GM23338 (cell line): ENCODE results near the gene MED19. TPM values are rescaled to one million over a fixed set of nuclear protein-coding genes. Genes with fewer than 3 reads are reported as not detected.

ENCODE experiments used
- ATAC-seq: fragments of 200-7000 bp; cut with Tn5 transposase; 3 replicates; pipeline ENCODE4 v1.9.1; 2020
- DNase-seq: peaks from one replicate; pipeline ENCODE4 v3.0.0-alpha.2; 2015; ENCODE audit warnings: low spot score
- H2AFZ ChIP-seq: fragments of 200-600 bp; sonication (generic); 2 replicates; pipeline ENCODE4 v1.8.0; 2016; ENCODE audit warnings: antibody characterized with exemption, mild to moderate bottlenecking, moderate library complexity
- H3F3A ChIP-seq: fragments of 200-600 bp; sonication (generic); replicated peaks from 2 replicates; pipeline ENCODE4 v1.8.0; 2017; ENCODE audit warnings: antibody characterized with exemption, mixed run types, low read depth
- H3K27ac ChIP-seq: fragments of 200-600 bp; sonication (generic); 2 replicates; pipeline ENCODE4 v1.6.1; 2016; ENCODE audit warnings: low read depth
- H3K27me3 ChIP-seq: fragments of 200-600 bp; sonication (generic); 2 replicates; pipeline ENCODE4 v1.8.0; 2016; ENCODE audit warnings: mild to moderate bottlenecking, mixed run types, moderate library complexity; ENCODE audit not compliant: insufficient read depth
- H3K36me3 ChIP-seq: fragments of 200-600 bp; sonication (generic); 2 replicates; pipeline ENCODE4 v1.8.0; 2016; ENCODE audit warnings: mild to moderate bottlenecking; ENCODE audit not compliant: insufficient read depth
- H3K4me1 ChIP-seq: fragments of 200-600 bp; sonication (generic); 2 replicates; pipeline ENCODE4 v1.8.0; 2016; ENCODE audit warnings: mild to moderate bottlenecking, moderate library complexity; ENCODE audit not compliant: insufficient read depth
- H3K4me2 ChIP-seq: fragments of 200-600 bp; sonication (generic); 2 replicates; pipeline ENCODE4 v1.7.1; 2017; ENCODE audit warnings: mixed run types
- H3K4me3 ChIP-seq: fragments of 200-600 bp; sonication (generic); 2 replicates; pipeline ENCODE4 v1.6.1; 2016; ENCODE audit warnings: mixed run types
- H3K79me2 ChIP-seq: fragments of 200-600 bp; sonication (generic); replicated peaks from 2 replicates; pipeline ENCODE4 v1.8.0; 2017; ENCODE audit warnings: mild to moderate bottlenecking; ENCODE audit not compliant: insufficient read depth
- H3K9me2 ChIP-seq: fragments of 200-600 bp; sonication (generic); 2 replicates; pipeline ENCODE4 v1.8.0; 2017; ENCODE audit not compliant: insufficient read depth
- H4K20me1 ChIP-seq: fragments of 200-600 bp; sonication (generic); replicated peaks from 2 replicates; pipeline ENCODE4 v1.8.0; 2017; ENCODE audit warnings: mild to moderate bottlenecking; ENCODE audit not compliant: insufficient read depth
- H3K27ac Mint-ChIP-seq: 2 replicates; pipeline ENCODE4 v1.8.0; 2020; ENCODE audit warnings: inconsistent platforms, mild to moderate bottlenecking, moderate library complexity, mixed read lengths
- H3K27me3 Mint-ChIP-seq: 3 replicates; pipeline ENCODE4 v1.8.0; 2022; ENCODE audit warnings: low read depth, mild to moderate bottlenecking, moderate library complexity, mixed read lengths, inconsistent platforms; ENCODE audit not compliant: insufficient read depth, poor library complexity
- H3K36me3 Mint-ChIP-seq: 3 replicates; pipeline ENCODE4 v1.8.0; 2021; ENCODE audit warnings: low read depth, mild to moderate bottlenecking, inconsistent platforms, moderate library complexity, mixed read lengths
- H3K4me1 Mint-ChIP-seq: 3 replicates; pipeline ENCODE4 v1.8.0; 2020; ENCODE audit warnings: mild to moderate bottlenecking, inconsistent platforms, mixed read lengths
- H3K4me3 Mint-ChIP-seq: 3 replicates; pipeline ENCODE4 v1.8.0; 2021; ENCODE audit warnings: moderate library complexity, mild to moderate bottlenecking, inconsistent platforms, mixed read lengths
- H3K9me3 Mint-ChIP-seq: 3 replicates; pipeline ENCODE4 v1.8.0; 2020; ENCODE audit warnings: moderate library complexity, mild to moderate bottlenecking, inconsistent platforms, mixed read lengths
- CREB1 ChIP-seq: fragments of 250-450 bp; sonication (Bioruptor Pico); IDR thresholded peaks from 2 replicates; pipeline ENCODE4 v1.5.0; 2020; ENCODE audit warnings: low read depth, mild to moderate bottlenecking, moderate library complexity
- CTCF ChIP-seq, 2 experiments: fragments of 200-600 bp in 1 of 2; sonication (generic) in 1 of 2; conservative IDR thresholded peaks; 2 replicates each; pipeline versions ENCODE4 v1.5.1 to v1.6.1; 2016 to 2017; ENCODE audit warnings: antibody characterized with exemption in 2 of 2, low read depth in 2 of 2, mild to moderate bottlenecking in 2 of 2, moderate library complexity in 1 of 2
- ETS1 ChIP-seq: IDR thresholded peaks from 2 replicates; pipeline ENCODE4 v1.6.1; 2016; ENCODE audit warnings: antibody characterized with exemption
- EZH2 ChIP-seq: fragments of 200-600 bp; sonication (generic); IDR thresholded peaks from one replicate; pipeline ENCODE4 v1.8.0; 2017; ENCODE audit warnings: antibody characterized with exemption, mild to moderate bottlenecking, low read depth; ENCODE audit not compliant: unreplicated experiment
- EZH2phosphoT487 ChIP-seq: fragments of 200-600 bp; sonication (generic); IDR thresholded peaks from one replicate; pipeline ENCODE4 v1.8.1; 2018; ENCODE audit warnings: antibody characterized with exemption; ENCODE audit not compliant: unreplicated experiment
- JUNB ChIP-seq: IDR thresholded peaks from one replicate; pipeline ENCODE4 v1.6.1; 2016; ENCODE audit warnings: antibody characterized with exemption; ENCODE audit not compliant: unreplicated experiment
- NANOG ChIP-seq: IDR thresholded peaks from 2 replicates; pipeline ENCODE4 v1.6.1; 2016; ENCODE audit warnings: antibody characterized with exemption, borderline replicate concordance
- POLR2AphosphoS5 ChIP-seq: IDR thresholded peaks from 2 replicates; pipeline ENCODE4 v1.6.1; 2016; ENCODE audit warnings: antibody characterized with exemption, low read depth
- REST ChIP-seq: IDR thresholded peaks from one replicate; pipeline ENCODE4 v1.6.1; 2018; ENCODE audit warnings: antibody characterized with exemption; ENCODE audit not compliant: unreplicated experiment
- STAT1 ChIP-seq: IDR thresholded peaks from one replicate; pipeline ENCODE4 v1.6.1; 2016; ENCODE audit warnings: antibody characterized with exemption; ENCODE audit not compliant: unreplicated experiment
- ZNF114 ChIP-seq: fragments of 250-450 bp; sonication (Bioruptor Pico); IDR thresholded peaks from 2 replicates; pipeline ENCODE4 v1.5.0; 2020; ENCODE audit warnings: mild to moderate bottlenecking, moderate library complexity
- ZNF331 ChIP-seq: fragments of 250-450 bp; sonication (Bioruptor Pico); IDR thresholded peaks from 2 replicates; pipeline ENCODE4 v1.5.0; 2020; ENCODE audit warnings: low read depth, mild to moderate bottlenecking, moderate library complexity
- ZNF462 ChIP-seq: fragments of 250-450 bp; sonication (Bioruptor Pico); IDR thresholded peaks from 2 replicates; pipeline ENCODE4 v1.5.0; 2020; ENCODE audit warnings: mild to moderate bottlenecking, moderate library complexity
- polyA plus RNA-seq: library from polyadenylated mRNA; unstranded; fragments of >200 nt; fragmentation: Nextera tagmentation; extraction: Ambion mirVana; gene quantifications from 2 replicates; pipeline ENCODE4 v1.2.1, GENCODE V29; 2016
- total RNA-seq: library from RNA; depleted of rRNA; stranded (reverse); fragments of >200 nt; shearing (Covaris generic); gene quantifications from 2 replicates; pipeline ENCODE4 v1.2.3, GENCODE V29; 2014

The MED19 gene
- total and polyA plus RNA-seq, 2 experiments from 2014 or later = 17.7 to 64.9 TPM

DNA sequence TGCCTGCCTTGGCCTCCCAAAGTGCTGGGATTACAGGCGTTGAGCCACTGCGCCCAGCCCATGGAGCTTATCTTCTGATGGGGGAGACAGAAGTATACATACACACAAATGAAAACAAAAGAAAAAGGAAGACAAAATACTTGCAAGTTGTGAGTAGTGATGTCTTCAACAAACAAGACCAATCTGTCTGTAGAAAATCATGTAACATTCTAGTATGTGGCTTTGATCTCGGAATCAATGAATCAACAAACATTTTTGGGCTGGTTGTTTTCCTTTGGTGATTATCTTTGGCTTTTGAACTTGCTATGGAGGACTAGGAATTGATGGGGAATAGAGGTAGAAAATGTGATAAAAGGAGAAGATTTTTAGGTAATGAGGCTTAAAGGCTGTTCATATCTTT is 46.2 kb upstream of the MED19 start:
- Mint-ChIP-seq H3K27ac (no peak overlapping the region), H3K36me3 (peaks cover 2% of the 10 kb centered on the region; the same call in 1 of the 3 replicates), H3K4me1 (peaks cover 3% of the 10 kb centered on the region; the same call in 2 of the 3 replicates), H3K27me3 (peaks cover 6% of the 10 kb centered on the region), H3K4me3 (no peak overlapping the region), H3K9me3 (no peaks in the 10 kb centered on the region)
- Histone ChIP-seq H3K4me2 (no peak overlapping the region), H3K79me2 (peaks cover 14% of the 10 kb centered on the region), H3F3A (0 out of 2 replicates have a peak, but pooled peaks cover 1% of the 10 kb centered on the region), H3K36me3 (no peaks in the 10 kb centered on the region), H3K27ac (no peak overlapping the region), H3K27me3 (no peaks in the 10 kb centered on the region), H3K4me1 (no peaks in the 10 kb centered on the region), H2AFZ (no peak overlapping the region), H4K20me1 (no peaks in the 10 kb centered on the region), H3K4me3 (no peak overlapping the region), H3K9me2 (no peaks in the 10 kb centered on the region)
- ATAC-seq (no peak), DNase-seq (no peak)
- no peak for TF ChIP-seq REST
- no peak for TF ChIP-seq ZNF331 (CRISPR knock-in tag)
- TF ChIP-seq EZH2phosphoT487 = no peak
- TF ChIP-seq ETS1 = no peak
- TF ChIP-seq JUNB = no peak
- TF ChIP-seq ZNF114 (CRISPR knock-in tag) = no peak
- no peak for TF ChIP-seq CTCF (conservative IDR thresholded peaks at IDR 0.05; ENCODE audit: low read depth in 2 of 2)
- TF ChIP-seq NANOG = no peak
- no peak for TF ChIP-seq STAT1
- no peak for TF ChIP-seq EZH2
- no peak for TF ChIP-seq ZNF462 (CRISPR knock-in tag)
- no peak for TF ChIP-seq POLR2AphosphoS5
- no peak for TF ChIP-seq CREB1 (CRISPR knock-in tag)
